HG03060 (cell line): ENCODE measurements around the gene ALKAL2.
"Not testable (repeated sequence)": the region's sequence is repeated elsewhere in the genome, so short reads cannot be mapped to it uniquely, and the experiment has no call there.

Source experiments
- ATAC-seq: cut with Tn5 transposase; IDR thresholded peaks from one replicate; pipeline ENCODE4 v1.9.1; 2021; ENCODE audit warnings: low read depth, moderate number of reproducible peaks; ENCODE audit not compliant: unreplicated experiment

The ALKAL2 gene, protein sequence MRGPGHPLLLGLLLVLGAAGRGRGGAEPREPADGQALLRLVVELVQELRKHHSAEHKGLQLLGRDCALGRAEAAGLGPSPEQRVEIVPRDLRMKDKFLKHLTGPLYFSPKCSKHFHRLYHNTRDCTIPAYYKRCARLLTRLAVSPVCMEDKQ

DNA sequence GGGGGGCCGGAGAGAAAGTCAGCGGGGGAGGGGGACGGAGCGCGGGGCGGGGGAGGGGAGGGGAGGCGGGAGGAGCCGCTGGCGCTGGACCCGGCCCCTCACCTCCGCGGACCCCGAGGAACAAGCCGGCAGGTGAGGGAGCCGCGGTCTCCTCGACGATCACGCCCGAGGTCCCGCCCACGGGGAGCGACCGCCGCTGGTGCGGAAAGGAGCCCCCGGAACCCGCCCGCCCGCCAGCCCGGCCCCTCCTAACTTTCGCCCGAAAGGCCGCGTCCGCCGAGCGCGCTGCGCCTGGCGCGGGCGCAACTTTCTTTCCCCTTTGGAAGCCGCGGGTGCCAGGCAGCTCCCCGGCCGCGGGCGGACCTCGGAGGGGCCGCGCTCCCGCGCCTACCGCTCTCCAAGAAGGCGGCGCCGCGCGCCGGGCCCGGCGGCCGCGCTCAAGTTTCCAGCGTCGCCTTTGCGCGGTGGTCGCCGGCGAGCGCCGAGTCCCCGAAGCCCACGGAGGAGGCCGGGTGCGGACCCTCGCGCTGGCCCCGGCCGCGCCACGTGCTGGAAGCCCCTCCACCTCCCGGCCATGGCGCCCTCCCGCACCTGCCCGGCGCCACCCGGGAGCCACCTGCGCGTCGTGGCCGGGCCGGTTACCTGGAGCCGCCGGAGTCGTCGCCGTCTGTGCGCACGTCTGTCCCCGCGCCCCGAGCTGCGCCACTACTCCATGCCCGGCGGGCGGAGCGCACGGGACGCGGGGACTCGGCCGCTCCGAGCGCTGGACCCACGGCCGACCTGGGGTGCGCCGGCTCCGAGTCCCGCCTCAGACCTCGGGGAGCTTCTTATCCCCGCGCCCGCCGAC lies at the start of gene ALKAL2:
TSS of gene ALKAL2 (minus strand) at position 181 of the 847 bp plus-strand sequence. CDS start 256 bp downstream, outside the sequence.
- ATAC-seq, result no peak

DNA sequence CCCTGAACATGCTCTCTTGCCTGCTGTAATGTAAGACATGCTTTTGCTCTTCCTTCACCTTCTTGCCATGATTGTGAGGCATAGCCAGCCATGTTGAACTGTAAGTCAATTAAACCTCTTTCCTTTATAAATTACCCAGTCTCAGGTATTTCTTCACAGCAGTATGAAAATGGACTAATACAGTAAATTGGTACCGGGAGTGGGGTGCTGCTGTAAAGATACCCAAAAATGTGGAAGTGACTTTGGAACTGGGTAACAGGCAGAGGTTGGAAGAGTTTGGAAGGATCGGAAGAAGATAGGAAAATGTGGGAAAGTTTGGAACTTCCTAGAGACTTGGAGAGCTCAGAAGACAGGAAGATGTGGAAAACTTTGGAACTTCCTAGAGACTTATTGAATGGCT lies 49.1 kb upstream of the ALKAL2 start:
- ATAC-seq, result not testable (repeated sequence)

DNA sequence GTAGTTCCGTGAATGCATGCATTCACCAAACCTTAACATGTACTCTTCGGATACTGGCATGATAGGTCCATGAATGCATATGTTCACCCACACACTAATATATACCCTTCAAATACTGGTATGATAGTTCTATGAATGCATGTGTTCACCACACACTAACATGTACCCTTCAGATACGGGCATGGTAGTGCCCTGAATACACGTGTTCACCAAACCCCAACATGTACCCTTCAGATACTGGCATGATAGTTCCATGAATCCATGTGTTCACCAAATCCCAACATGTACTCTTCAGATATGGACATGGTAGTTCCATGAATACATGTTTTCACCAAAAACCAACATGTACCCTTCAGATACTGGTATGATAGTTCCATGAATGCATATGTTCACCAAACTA lies 48.5 kb upstream of the ALKAL2 start:
- ATAC-seq, result no peak

DNA sequence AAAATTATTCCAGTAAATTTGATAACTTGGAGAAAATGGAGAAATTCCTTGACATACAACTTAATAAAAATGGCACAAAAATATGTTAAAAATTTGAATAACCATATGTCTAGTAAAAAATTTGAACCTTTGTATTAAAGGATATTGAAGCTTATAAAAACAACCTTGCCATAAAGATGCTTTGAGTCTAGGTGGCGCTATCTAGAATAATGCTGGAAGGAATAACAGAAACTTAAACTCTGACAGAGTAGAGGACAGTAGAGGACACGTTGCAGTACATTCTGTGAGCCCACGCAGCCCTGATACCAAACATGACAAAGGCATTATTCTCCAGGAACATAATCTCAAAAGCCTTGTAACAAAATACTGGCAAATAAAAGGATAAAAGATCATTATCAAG lies 44.7 kb upstream of the ALKAL2 start:
- no peak for ATAC-seq

DNA sequence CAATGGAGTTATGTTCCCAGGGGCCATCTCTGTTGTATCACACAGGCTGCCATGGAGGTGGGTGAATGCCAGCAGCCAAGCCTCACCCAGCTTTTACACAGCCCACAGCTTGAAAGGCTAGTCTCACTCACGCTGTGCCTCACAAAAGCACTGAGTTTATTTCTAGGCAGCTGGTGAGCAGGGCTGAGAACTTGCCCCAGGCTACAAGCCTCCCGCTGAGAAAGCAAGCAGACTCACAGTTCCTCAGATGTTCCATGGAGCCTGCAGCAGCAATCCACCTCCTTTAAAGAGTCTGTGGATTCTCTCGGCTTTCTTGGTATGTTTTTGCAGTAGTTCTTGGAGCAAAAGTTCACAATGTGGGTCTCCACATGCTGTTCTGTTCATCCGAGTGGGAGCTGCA lies 40.9 kb upstream of the ALKAL2 start:
- no peak for ATAC-seq

DNA sequence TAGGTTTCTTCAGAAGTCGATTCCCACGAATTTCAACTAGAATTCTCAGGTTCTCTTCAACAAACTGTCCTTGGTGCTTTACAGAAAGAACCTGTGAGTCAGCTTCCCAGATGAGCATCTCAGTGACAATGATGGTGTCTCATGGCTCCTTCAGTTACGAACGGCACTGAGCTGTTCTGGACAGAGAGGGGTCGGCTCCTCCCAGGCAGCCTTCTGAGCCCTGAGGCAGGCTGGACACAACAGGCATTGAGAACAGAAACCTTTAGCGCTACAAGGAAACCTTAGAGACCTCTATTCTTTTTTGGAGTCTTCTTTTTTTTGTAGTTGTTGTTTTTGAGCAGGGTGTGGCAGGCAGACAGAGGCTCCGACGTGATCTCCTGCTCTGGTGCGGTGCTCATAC lies 35.1 kb upstream of the ALKAL2 start:
- no peak for ATAC-seq

DNA sequence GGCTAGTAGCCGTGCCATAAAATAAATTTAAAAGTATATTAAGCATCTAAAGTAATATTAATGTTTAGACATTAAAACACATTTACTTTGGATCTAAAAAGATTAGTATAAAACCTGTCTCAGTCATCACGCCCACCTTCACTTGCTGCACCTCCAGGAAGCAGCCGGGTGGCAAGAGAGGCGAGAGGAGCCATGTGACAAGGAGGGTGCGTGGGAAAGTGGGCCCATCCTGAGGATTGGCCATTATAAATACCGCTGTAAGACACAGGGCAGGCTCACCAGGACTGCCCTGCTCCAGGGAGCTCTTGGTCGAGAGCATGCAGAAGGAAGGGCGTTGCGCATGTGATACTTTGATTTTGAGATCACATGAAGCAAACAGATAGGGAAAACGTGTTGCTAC lies 34.4 kb upstream of the ALKAL2 start:
- ATAC-seq, result no peak

DNA sequence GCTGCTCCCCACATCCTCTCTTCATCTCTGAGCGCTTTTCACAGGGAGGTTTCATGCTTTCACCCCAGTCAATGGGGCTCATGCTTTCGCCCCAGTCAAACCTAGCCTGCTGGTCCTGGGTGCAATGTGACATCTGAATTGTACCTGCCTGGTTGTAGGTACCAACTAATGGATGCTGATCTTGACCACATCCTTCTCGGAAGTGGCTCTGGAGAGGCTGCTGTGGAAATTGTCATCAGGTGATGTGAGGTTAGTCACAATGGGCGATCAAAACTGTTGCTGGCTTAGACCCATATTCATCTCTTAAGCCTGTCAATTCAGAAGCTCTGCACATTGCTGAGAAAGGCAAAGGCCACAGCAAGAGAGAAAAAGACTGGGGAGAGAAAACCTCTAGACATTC lies 32.7 kb upstream of the ALKAL2 start:
- ATAC-seq, result no peak

DNA sequence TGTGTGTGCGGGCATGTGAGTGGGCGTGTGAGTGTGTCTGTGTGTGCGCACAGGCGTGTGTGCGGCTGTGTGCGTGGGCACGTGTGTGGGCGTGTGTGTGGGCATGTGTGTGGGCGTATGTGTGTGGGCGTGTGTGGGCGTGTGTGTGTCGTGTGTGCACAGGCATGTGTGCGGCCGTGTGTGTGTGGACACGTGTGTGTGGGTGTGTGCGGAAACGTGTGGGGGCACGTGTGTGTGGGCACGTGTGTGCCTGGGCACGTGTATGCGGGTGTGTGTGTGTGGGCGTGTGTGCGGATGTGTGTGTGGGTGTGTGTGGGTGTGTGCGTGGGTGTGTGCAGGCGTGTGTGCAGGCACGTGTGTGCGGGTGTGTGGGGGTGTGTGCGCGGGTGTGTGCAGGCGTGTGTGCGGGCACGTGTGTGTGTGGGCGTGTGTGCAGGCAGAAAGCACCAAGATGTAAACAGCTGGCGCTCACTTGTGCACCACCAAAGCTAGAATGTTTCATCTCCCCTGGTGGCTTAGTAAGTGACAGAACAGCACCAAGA lies 31.2 kb upstream of the ALKAL2 start:
- no peak for ATAC-seq

DNA sequence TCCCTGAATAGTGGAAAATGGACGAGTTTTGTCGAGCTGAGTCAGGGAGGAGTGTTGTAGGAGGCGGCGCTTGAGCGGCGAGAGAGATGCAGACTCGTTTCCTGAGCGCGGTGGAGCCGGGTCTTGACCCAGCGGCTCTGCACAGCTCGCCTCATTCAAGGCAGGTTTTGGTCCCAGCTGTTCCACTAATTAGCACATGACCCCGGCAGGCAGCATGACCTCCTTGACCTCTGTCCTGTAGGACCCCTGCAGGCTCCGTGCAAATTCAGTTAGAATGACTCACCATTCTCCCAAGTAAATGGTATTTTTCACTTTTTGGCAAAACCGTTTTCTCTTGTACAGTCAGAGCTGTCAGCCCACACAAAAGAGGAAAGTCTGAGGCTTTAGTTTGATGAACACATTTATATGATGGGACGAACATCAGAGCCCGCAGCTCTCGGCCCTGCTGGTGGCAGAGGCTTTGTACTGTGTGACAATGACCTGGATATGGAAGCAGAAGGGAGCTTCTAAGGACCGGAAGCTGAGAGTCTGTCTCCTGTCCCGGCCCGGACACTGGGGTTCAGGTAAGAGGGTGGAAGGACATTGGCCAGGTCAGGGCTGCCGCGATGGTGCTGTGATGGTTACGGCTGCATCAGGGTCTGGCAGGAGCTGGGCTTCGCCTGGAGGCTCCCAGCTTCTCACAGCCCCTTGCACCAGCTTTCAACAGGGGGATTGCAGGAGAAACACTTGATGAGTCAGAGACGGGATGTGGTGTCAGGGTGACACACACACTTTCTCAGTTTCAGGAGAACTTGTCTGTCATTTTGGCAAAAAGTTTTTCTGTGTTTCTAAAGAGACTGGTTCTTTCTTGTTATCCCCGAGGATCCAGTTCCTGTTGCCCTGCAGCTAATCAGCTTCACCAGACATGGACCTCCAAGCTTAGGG lies 29.9 kb upstream of the ALKAL2 start:
- no peak for ATAC-seq

DNA sequence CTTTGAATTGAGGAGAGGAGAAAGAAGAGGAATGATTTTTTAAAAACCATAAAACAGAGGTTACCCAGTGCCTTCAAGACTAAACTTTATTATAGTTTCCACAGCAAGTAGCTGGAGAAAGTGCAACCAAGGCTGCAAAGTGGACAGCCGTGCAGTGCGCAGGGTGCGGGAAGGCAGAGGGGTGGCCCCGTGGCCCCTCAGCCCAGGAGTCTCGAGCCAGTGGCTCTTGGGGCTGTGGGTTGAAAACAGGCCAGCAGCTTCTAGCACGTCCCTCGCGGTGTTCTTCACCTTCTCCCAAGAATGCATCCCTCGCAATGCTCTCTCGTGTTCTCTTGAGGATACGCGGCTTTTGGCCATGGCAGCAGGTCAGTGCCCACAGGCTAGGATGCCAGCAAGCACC lies 28.5 kb upstream of the ALKAL2 start:
- no peak for ATAC-seq

DNA sequence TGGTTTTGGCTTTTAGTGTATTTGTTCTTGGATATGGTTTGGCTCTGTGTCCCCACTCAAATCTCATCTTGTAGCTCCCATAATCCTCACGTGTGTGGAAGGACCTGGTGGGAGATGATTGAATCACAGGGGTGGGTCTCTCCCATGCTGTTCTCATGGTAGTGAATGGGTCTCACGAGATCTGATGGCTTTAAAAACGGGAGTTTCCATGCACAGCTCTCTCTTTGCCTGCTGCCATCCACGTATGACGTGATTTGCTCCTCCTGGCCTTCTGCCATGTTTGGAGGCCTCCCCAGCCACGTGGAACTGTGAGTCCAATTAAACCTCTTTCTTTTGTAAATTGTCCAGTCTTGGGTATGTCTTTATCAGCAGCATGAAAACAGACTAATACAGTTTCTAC lies 28.0 kb upstream of the ALKAL2 start:
- not testable (repeated sequence) for ATAC-seq

DNA sequence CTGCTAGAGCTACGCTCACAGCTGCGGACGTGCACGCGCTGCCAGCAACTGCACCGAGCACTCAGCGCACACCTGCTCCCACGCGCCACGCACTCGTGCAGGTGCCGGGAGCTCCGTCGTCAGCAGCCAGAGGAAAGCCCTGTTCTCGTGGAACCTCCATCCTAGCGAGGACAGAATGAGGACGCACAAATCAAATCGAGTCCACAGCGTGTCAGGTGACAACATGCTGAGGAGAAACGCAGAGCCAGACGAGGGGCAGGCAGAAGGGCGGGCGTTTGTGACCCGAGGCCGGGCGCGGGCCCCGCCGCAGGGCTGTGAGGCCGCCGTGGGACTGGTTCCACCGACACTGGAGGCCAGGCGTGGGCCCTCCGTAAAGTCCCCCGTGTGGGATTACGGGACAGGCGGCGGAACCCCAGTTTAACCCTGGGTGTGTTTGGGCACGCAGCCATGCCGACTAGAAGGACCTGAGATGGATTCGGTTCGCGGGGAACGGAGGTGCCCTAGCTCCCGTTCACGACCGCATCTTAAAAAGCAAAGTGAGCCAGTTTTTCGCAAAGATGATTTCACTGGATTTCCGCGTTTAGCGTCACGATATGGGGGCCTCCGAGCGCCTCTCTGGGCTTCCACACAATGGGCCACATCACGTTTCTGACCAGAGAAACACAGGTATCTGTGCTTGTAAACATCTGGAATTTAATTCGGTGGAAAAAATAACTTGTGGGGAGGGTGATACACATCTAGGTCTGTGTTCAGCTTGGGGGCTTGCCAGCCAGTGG lies 26.9 kb upstream of the ALKAL2 start:
- ATAC-seq, result no peak

DNA sequence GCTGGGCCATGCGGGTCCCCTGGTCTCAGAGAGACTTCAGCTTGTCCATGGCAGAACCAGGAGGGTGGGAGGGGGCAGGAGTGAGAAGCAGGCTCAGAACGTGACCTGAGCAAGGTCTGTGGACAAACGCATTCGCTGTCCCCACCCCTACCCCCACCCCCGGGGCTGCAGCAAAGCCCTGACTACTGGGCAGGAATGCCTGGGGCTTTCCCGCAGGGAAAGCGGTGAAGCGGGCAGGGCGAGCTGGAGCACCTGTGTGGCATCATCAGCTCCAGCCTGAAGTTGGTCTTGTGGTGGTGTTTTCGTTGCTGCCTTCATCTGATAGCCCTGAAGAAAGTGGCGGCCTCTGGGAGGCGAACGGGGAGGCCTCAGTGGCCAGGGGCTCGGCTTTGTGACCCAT lies 26.1 kb upstream of the ALKAL2 start:
- no peak for ATAC-seq

DNA sequence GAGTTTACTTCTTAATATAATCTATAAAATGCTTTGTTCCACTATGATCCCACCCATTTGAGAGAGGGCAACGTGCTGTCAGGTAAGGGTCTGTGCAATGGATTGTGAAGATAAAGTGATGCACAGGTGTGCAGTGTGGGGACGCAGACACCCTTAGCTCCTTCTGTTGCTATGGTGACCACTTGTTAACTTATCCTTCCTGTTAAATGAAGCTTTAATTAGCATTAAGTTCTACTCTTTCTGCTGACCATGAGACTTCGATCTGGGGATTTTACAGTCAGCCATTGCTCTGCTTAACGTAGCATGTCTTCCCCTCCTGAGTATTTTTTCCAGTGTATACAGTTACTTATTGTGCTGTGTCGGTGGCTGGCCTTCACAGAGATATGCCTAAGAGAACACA lies 23.1 kb upstream of the ALKAL2 start:
- no peak for ATAC-seq

DNA sequence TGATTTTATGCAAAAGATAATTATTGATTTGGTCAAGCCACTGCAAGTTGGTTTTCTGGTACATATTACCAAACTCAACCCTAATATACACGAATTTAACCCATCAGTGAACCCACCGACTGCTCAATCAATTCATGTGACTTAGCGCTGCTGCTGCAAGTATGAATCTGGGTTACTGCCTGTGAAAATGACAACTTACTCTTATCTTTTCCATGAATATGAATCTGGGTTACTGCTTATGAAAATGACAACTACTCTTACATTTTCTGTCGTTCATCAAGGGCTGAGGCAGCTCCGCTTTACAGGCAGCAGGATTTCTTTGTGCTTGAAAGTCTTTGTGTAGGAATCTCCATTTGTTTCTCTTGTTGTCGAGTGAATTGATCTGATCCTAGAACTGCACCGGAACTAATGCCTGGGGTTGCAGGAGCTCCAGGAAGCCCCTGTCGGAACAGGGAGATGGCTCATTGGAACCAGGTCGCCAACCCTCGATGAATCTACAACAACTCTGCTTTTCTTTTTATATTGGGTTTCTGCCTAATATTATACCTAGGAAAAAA lies 22.1 kb upstream of the ALKAL2 start:
- ATAC-seq, result no peak

DNA sequence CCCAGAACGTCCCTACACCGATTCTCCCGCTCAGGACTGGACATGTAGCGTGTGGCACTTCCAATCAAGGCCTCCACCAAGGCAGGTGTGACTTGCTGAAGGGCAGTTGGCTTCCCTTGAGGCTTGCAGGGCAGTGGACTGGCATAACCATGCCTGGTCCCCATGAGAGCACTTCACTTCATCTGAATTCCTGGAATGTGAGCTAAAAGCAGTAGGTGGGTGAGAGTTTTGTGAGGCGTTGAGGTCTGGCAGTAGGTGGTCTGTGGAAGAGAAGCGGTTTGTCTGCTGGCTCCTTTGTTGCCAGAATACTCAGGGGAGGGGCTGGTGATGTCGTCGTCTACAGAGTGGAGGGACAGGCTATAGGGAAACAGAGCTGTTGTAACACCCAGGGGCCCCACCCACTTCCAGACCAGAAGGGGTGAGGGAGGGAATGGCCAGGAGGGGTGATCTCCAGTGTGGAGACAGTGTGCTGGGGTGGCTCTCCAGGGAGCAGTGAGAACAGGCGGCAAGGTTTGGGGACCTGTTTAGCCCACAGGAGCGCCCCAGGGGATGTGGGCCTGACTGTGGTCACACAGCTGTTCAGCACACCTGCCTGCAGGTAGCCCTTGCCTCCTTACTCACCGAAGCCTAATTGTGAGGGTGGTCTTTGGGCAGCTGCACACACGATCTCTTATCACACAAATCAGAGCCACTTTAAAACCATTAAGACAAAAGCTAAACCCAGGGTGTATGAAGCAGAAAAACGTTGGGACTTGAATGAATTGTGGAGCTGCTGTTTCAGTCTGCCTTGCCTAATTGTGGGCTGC lies 21.5 kb upstream of the ALKAL2 start:
- no peak for ATAC-seq

DNA sequence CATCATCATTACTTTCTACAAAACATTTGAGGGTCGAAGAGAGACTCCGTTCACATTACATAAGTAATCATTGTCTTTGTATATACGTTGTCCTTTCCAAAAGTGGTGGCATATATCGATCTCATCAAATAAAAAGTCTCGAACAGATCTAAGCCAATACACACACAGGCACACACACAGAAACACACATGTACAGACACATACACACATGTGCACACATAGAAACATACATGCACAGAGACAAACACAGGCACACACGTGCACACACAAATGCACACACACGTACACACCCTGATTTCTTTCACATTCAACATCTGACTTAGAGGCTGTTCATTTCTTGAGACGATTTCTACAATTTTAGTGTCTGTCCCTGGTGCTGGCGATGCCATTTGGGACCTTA lies 17.5 kb upstream of the ALKAL2 start:
- ATAC-seq, result no peak

DNA sequence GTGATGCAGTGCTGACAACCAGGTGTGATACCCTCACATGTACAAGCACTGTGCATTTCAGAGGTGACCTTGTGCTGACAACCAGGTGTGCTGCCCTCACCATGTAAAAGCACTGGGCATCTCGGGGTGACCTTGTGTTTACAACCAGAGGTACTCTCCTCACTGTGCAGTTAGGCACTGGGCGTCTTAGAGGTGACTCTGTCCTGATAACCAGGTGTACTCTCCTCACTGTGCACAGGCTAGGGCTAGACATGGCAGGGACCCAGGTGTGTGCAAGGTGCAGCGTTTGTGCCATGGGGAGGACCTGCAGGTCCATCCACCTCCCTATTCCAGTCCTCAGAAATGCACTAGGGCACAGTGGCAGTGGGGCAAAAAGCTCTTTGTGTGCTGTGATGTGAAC lies 8.5 kb upstream of the ALKAL2 start:
- ATAC-seq, result no peak
